Measurements from ENCODE around the gene CHST1. TPM values are rescaled to one million over a fixed set of nuclear protein-coding genes. Genes with fewer than 3 reads are reported as not detected.

CHST1 gene
- total and polyA plus RNA-seq, 2 experiments from 2014 or later: 0.84 to 2.7 TPM

DNA sequence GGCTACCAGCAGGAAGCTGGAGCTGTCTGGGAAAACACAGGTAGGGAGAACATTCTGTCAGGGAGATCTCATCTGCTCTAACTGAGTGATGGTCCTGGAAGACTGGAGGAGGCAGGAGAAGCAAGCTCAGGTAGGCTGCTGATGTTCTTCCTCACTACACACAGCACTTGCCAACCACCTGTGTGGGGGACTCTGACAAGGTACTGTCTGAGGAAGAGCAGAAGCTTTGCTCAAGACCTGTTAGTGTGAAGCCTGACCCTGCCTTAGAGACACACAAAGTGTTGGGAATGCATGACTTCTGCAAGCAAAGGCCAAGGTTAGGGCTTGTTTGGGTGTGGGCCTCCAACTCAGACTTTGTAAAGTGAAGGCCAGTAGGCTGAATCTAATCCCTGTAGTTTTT, 46.5 kb downstream of the CHST1 start:
- Mint-ChIP-seq H3K27me3 (ENCODE audit: insufficient read depth, low read depth, poor library complexity) (peaks cover 2% of the 10 kb centered on the region), H3K4me3 (no peak overlapping the region), H3K4me1 (peaks cover 9% of the 10 kb centered on the region; the same call in 2 of the 3 replicates), H3K27ac (no peak overlapping the region), H3K9me3 (peaks cover 31% of the 10 kb centered on the region), H3K36me3 (ENCODE audit: low read depth) (peaks cover 9% of the 10 kb centered on the region)
- DNase-seq (ENCODE audit: low spot score) (no peak), ATAC-seq (no peak)
- Histone ChIP-seq H3K4me3 (no peak overlapping the region), H3F3A (replicated peaks; ENCODE audit: low read depth) (no peaks in the 10 kb centered on the region), H4K20me1 (replicated peaks; ENCODE audit: insufficient read depth) (no peaks in the 10 kb centered on the region), H3K36me3 (ENCODE audit: insufficient read depth) (no peaks in the 10 kb centered on the region), H3K4me2 (no peak overlapping the region), H2AFZ (no peak overlapping the region), H3K9me2 (ENCODE audit: insufficient read depth) (0 out of 2 replicates have a peak, but pooled peaks cover 5% of the 10 kb centered on the region), H3K27me3 (ENCODE audit: insufficient read depth) (no peaks in the 10 kb centered on the region), H3K79me2 (replicated peaks; ENCODE audit: insufficient read depth) (no peaks in the 10 kb centered on the region), H3K4me1 (ENCODE audit: insufficient read depth) (no peaks in the 10 kb centered on the region), H3K27ac (ENCODE audit: low read depth) (no peak overlapping the region)
- TF ChIP-seq STAT1 (IDR thresholded peaks at IDR 0.05; ENCODE audit: unreplicated experiment) (no peak), REST (IDR thresholded peaks at IDR 0.05; ENCODE audit: unreplicated experiment) (no peak), NANOG (IDR thresholded peaks at IDR 0.05; ENCODE audit: borderline replicate concordance) (no peak), POLR2AphosphoS5 (IDR thresholded peaks at IDR 0.05; ENCODE audit: low read depth) (no peak), EZH2 (IDR thresholded peaks at IDR 0.05; ENCODE audit: low read depth, unreplicated experiment) (no peak)
- TF ChIP-seq, protein P1, sequence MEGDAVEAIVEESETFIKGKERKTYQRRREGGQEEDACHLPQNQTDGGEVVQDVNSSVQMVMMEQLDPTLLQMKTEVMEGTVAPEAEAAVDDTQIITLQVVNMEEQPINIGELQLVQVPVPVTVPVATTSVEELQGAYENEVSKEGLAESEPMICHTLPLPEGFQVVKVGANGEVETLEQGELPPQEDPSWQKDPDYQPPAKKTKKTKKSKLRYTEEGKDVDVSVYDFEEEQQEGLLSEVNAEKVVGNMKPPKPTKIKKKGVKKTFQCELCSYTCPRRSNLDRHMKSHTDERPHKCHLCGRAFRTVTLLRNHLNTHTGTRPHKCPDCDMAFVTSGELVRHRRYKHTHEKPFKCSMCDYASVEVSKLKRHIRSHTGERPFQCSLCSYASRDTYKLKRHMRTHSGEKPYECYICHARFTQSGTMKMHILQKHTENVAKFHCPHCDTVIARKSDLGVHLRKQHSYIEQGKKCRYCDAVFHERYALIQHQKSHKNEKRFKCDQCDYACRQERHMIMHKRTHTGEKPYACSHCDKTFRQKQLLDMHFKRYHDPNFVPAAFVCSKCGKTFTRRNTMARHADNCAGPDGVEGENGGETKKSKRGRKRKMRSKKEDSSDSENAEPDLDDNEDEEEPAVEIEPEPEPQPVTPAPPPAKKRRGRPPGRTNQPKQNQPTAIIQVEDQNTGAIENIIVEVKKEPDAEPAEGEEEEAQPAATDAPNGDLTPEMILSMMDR (conservative IDR thresholded peaks at IDR 0.05; ENCODE audit: low read depth in 2 of 2): no peak
- TF ChIP-seq, protein P2, sequence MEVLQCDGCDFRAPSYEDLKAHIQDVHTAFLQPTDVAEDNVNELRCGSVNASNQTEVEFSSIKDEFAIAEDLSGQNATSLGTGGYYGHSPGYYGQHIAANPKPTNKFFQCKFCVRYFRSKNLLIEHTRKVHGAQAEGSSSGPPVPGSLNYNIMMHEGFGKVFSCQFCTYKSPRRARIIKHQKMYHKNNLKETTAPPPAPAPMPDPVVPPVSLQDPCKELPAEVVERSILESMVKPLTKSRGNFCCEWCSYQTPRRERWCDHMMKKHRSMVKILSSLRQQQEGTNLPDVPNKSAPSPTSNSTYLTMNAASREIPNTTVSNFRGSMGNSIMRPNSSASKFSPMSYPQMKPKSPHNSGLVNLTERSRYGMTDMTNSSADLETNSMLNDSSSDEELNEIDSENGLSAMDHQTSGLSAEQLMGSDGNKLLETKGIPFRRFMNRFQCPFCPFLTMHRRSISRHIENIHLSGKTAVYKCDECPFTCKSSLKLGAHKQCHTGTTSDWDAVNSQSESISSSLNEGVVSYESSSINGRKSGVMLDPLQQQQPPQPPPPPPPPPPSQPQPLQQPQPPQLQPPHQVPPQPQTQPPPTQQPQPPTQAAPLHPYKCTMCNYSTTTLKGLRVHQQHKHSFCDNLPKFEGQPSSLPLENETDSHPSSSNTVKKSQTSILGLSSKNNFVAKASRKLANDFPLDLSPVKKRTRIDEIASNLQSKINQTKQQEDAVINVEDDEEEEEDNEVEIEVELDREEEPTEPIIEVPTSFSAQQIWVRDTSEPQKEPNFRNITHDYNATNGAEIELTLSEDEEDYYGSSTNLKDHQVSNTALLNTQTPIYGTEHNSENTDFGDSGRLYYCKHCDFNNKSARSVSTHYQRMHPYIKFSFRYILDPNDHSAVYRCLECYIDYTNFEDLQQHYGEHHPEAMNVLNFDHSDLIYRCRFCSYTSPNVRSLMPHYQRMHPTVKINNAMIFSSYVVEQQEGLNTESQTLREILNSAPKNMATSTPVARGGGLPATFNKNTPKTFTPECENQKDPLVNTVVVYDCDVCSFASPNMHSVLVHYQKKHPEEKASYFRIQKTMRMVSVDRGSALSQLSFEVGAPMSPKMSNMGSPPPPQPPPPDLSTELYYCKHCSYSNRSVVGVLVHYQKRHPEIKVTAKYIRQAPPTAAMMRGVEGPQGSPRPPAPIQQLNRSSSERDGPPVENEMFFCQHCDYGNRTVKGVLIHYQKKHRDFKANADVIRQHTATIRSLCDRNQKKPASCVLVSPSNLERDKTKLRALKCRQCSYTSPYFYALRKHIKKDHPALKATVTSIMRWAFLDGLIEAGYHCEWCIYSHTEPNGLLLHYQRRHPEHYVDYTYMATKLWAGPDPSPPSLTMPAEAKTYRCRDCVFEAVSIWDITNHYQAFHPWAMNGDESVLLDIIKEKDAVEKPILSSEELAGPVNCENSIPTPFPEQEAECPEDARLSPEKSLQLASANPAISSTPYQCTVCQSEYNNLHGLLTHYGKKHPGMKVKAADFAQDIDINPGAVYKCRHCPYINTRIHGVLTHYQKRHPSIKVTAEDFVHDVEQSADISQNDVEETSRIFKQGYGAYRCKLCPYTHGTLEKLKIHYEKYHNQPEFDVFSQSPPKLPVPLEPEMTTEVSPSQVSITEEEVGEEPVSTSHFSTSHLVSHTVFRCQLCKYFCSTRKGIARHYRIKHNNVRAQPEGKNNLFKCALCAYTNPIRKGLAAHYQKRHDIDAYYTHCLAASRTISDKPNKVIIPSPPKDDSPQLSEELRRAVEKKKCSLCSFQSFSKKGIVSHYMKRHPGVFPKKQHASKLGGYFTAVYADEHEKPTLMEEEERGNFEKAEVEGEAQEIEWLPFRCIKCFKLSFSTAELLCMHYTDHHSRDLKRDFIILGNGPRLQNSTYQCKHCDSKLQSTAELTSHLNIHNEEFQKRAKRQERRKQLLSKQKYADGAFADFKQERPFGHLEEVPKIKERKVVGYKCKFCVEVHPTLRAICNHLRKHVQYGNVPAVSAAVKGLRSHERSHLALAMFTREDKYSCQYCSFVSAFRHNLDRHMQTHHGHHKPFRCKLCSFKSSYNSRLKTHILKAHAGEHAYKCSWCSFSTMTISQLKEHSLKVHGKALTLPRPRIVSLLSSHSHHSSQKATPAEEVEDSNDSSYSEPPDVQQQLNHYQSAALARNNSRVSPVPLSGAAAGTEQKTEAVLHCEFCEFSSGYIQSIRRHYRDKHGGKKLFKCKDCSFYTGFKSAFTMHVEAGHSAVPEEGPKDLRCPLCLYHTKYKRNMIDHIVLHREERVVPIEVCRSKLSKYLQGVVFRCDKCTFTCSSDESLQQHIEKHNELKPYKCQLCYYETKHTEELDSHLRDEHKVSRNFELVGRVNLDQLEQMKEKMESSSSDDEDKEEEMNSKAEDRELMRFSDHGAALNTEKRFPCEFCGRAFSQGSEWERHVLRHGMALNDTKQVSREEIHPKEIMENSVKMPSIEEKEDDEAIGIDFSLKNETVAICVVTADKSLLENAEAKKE (CRISPR knock-in tag; IDR thresholded peaks at IDR 0.05): no peak

All from GM23338 (cell line).